ENCODE measurements around the gene THAP7. TPM values are rescaled to one million over a fixed set of nuclear protein-coding genes. Genes with fewer than 3 reads are reported as not detected.

Gene THAP7
- total and polyA plus RNA-seq, 2 donors (not counting 3 experiments of a cell fraction or from before 2014, with no cell fraction given): 13.5 to 24.4 TPM

- ChIA-PET CTCF (interaction anchor here (0.9 to 1.7 kb wide), 4 partner anchors 17 to 135 kb away, joined by 3 to 5 read pairs (median 4); partner anchors contain the start of gene LZTR1), POLR2A (no interaction called here)
- Histone ChIP-seq H3K27ac (ENCODE audit: insufficient read depth, low read depth, low read length) (no peak overlapping the region), H3K4me1 (ENCODE audit: control insufficient read depth, extremely low read depth, insufficient read depth, low read length) (no peaks in the 10 kb centered on the region), H3K4me2 (ENCODE audit: insufficient read depth, low read length) (no peak overlapping the region), H3K27me3 (ENCODE audit: control insufficient read depth in 2 of 2, insufficient read depth in 2 of 2, low read length in 2 of 2) (no peaks in the 10 kb centered on the region), H3K79me2 (ENCODE audit: control insufficient read depth, insufficient read depth, low read length) (no peaks in the 10 kb centered on the region), H4K20me1 (replicated peaks; ENCODE audit: control insufficient read depth, extremely low read depth, insufficient read depth, low read length) (no peaks in the 10 kb centered on the region), H3K4me3 (replicated peaks in 1 of 3; ENCODE audit: insufficient read depth in 1 of 3, low read depth in 1 of 3, low read length in 3 of 3) (no peak overlapping the region), H3K9me1 (replicated peaks; ENCODE audit: control insufficient read depth, extremely low read depth, insufficient read depth, low read length) (no peaks in the 10 kb centered on the region), H3K9ac (replicated peaks; ENCODE audit: extremely low read depth, insufficient read depth, low read length) (no peak overlapping the region), H3K9me3 (replicated peaks; ENCODE audit: control insufficient read depth, insufficient read depth, low read length) (no peaks in the 10 kb centered on the region), H3K36me3 (ENCODE audit: control insufficient read depth in 2 of 2, extremely low read depth in 1 of 2, insufficient read depth in 2 of 2, low read length in 2 of 2) (no peaks in the 10 kb centered on the region), H2AFZ (ENCODE audit: low read depth, low read length) (no peak overlapping the region)
- intact Hi-C loops (cut with micrococcal nuclease) (no loop called here), dilution Hi-C loops (cut with MboI; ENCODE audit: extremely low pct_ligation_motif_present, low sequenced_read_pairs) (no loop called here)
- TF ChIP-seq JUN (IDR thresholded peaks at IDR 0.05; ENCODE audit: borderline replicate concordance, insufficient read depth, insufficient read length, low read depth): no peak
- TF ChIP-seq, protein P1, sequence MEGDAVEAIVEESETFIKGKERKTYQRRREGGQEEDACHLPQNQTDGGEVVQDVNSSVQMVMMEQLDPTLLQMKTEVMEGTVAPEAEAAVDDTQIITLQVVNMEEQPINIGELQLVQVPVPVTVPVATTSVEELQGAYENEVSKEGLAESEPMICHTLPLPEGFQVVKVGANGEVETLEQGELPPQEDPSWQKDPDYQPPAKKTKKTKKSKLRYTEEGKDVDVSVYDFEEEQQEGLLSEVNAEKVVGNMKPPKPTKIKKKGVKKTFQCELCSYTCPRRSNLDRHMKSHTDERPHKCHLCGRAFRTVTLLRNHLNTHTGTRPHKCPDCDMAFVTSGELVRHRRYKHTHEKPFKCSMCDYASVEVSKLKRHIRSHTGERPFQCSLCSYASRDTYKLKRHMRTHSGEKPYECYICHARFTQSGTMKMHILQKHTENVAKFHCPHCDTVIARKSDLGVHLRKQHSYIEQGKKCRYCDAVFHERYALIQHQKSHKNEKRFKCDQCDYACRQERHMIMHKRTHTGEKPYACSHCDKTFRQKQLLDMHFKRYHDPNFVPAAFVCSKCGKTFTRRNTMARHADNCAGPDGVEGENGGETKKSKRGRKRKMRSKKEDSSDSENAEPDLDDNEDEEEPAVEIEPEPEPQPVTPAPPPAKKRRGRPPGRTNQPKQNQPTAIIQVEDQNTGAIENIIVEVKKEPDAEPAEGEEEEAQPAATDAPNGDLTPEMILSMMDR (IDR thresholded peaks at IDR 0.05; ENCODE audit: extremely low read depth in 1 of 2, insufficient read depth in 1 of 2, low read depth in 1 of 2, low read length in 2 of 2): peak; percentile 6 to 33
- no TSS peak for BruUV-seq (replicated peaks)
- no peak for FAIRE-seq
- no peak for DNase-seq (ENCODE audit: low read depth, low spot score)
These were observed 19.0 kb upstream of the THAP7 start for GRCh38 chr22:21020802-21021429.

DNA sequence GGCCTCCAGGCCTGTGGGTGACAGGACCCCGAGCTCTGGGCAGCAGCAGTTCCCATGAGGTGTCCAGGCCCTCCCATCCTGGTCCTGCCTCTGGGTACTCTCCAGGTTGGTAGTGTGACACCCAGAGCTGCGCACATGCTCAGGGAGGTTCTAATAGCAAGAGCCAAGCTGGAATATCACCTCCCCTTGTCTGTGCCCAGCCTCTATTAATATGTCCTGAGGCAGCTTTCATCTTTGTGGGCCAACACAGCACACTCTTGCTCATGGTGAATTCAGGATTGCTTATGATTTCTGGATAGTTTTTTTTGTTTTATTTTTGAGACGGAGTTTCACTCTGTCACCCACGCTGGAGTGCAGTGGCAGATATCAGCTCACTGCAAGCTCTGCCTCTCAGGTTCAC lies 16.4 kb upstream of the THAP7 start:
- CTCF ChIA-PET: no interaction called here
- dilution Hi-C loops (cut with MboI; ENCODE audit: extremely low pct_ligation_motif_present, low sequenced_read_pairs) (no loop called here), intact Hi-C loops (cut with micrococcal nuclease) (no loop called here)
- no peak for TF ChIP-seq GATA2 (IDR thresholded peaks at IDR 0.05; ENCODE audit: insufficient read depth, insufficient read length, low read depth, low read length)
- TF ChIP-seq, protein P2, sequence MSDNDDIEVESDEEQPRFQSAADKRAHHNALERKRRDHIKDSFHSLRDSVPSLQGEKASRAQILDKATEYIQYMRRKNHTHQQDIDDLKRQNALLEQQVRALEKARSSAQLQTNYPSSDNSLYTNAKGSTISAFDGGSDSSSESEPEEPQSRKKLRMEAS (IDR thresholded peaks at IDR 0.05; ENCODE audit: insufficient read depth, insufficient read length): no peak
- no peak for TF ChIP-seq MYC (IDR thresholded peaks at IDR 0.05; ENCODE audit: low read depth, low read length)
- TF ChIP-seq FOS (IDR thresholded peaks at IDR 0.05; ENCODE audit: borderline replicate concordance, insufficient read depth, low read length): no peak
- TF ChIP-seq POLR2AphosphoS5 (IDR thresholded peaks at IDR 0.05; ENCODE audit: insufficient read depth, low read depth, low read length): no peak
- TF ChIP-seq POLR2A (IDR thresholded peaks at IDR 0.05; ENCODE audit: low read depth, low read length): no peak
- no peak for TF ChIP-seq JUN (IDR thresholded peaks at IDR 0.05; ENCODE audit: borderline replicate concordance, insufficient read depth, insufficient read length, low read depth)
- TF ChIP-seq, protein P1 (IDR thresholded peaks at IDR 0.05; ENCODE audit: extremely low read depth in 1 of 2, insufficient read depth in 1 of 2, low read depth in 1 of 2, low read length in 2 of 2): no peak
- TF ChIP-seq EZH2 (IDR thresholded peaks at IDR 0.05; ENCODE audit: borderline replicate concordance, low read depth, low read length, severe bottlenecking): no peak
- POLR2A ChIA-PET: no interaction called here
- Histone ChIP-seq H3K27ac (ENCODE audit: insufficient read depth, low read depth, low read length) (no peak overlapping the region), H4K20me1 (replicated peaks; ENCODE audit: control insufficient read depth, extremely low read depth, insufficient read depth, low read length) (no peaks in the 10 kb centered on the region), H3K9me1 (replicated peaks; ENCODE audit: control insufficient read depth, extremely low read depth, insufficient read depth, low read length) (no peaks in the 10 kb centered on the region), H3K9ac (replicated peaks; ENCODE audit: extremely low read depth, insufficient read depth, low read length) (no peak overlapping the region), H2AFZ (ENCODE audit: low read depth, low read length) (no peak overlapping the region), H3K27me3 (ENCODE audit: control insufficient read depth in 2 of 2, insufficient read depth in 2 of 2, low read length in 2 of 2) (no peaks in the 10 kb centered on the region), H3K9me3 (replicated peaks; ENCODE audit: control insufficient read depth, insufficient read depth, low read length) (no peaks in the 10 kb centered on the region), H3K36me3 (ENCODE audit: control insufficient read depth in 2 of 2, extremely low read depth in 1 of 2, insufficient read depth in 2 of 2, low read length in 2 of 2) (no peaks in the 10 kb centered on the region), H3K4me2 (ENCODE audit: insufficient read depth, low read length) (no peak overlapping the region), H3K4me3 (replicated peaks in 1 of 3; ENCODE audit: insufficient read depth in 1 of 3, low read depth in 1 of 3, low read length in 3 of 3) (no peak overlapping the region), H3K4me1 (ENCODE audit: control insufficient read depth, extremely low read depth, insufficient read depth, low read length) (peaks cover 13% of the 10 kb centered on the region), H3K79me2 (ENCODE audit: control insufficient read depth, insufficient read depth, low read length) (no peaks in the 10 kb centered on the region)
- BruUV-seq (replicated peaks): no TSS peak
- DNase-seq (ENCODE audit: low read depth, low spot score) (no peak), FAIRE-seq (no peak)

All from endothelial cell of umbilical vein (primary cell).